Liver (tissue), 9 donors: ENCODE results near the gene SV2B. TPM values are rescaled to one million over a fixed set of nuclear protein-coding genes. Genes with fewer than 3 reads are reported as not detected.

Experiments used
- DNase-seq: peaks from one replicate; pipeline ENCODE4 v3.0.0-alpha.2; 2017; ENCODE audit warnings: low spot score
- H3K27ac ChIP-seq, 2 donors: one replicate each; pipeline ENCODE4 v1.7.0; 2013; ENCODE audit warnings: inconsistent platforms in 2 of 2, low read length in 2 of 2, control low read depth in 1 of 2, low read depth in 1 of 2, mild to moderate bottlenecking in 1 of 2
- H3K27me3 ChIP-seq, 4 donors: one replicate each; pipeline versions ENCODE4 v1.6.1 to v1.7.0; 2013; ENCODE audit warnings: low read length in 3 of 4, inconsistent platforms in 1 of 4, mild to moderate bottlenecking in 1 of 4, moderate library complexity in 1 of 4; ENCODE audit not compliant: control insufficient read depth in 4 of 4, insufficient read depth in 4 of 4
- H3K36me3 ChIP-seq, 4 donors: one replicate each; pipeline versions ENCODE4 v1.6.1 to v1.7.0; 2013; ENCODE audit warnings: low read length in 3 of 4, mild to moderate bottlenecking in 3 of 4, low read depth in 1 of 4, moderate library complexity in 1 of 4; ENCODE audit not compliant: control insufficient read depth in 4 of 4, insufficient read depth in 3 of 4
- H3K4me1 ChIP-seq, 4 donors: one replicate each; pipeline versions ENCODE4 v1.6.1 to v1.7.0; 2013; ENCODE audit warnings: low read length in 3 of 4, mild to moderate bottlenecking in 3 of 4, moderate library complexity in 1 of 4; ENCODE audit not compliant: control insufficient read depth in 4 of 4, insufficient read depth in 4 of 4
- H3K4me3 ChIP-seq, 3 donors: one replicate each; pipeline versions ENCODE4 v1.6.1 to v1.7.0; 2013; ENCODE audit warnings: low read length in 3 of 3, control low read depth in 1 of 3, low read depth in 1 of 3, mild to moderate bottlenecking in 1 of 3
- H3K9ac ChIP-seq, 2 donors: one replicate each; pipeline ENCODE4 v1.7.0; 2013; ENCODE audit warnings: low read length in 2 of 2, mild to moderate bottlenecking in 2 of 2, moderate library complexity in 2 of 2, control low read depth in 1 of 2, low read depth in 1 of 2
- H3K9me3 ChIP-seq, 4 donors: one replicate each; pipeline versions ENCODE4 v1.6.1 to v1.7.0; 2013; ENCODE audit warnings: low read length in 3 of 4; ENCODE audit not compliant: control insufficient read depth in 4 of 4
- EGR1 ChIP-seq, 2 donors: IDR thresholded peaks; 2 replicates each; pipeline ENCODE4 v1.6.1; 2016 to 2018; ENCODE audit warnings: antibody characterized with exemption in 2 of 2, low read depth in 2 of 2
- FOXA1 ChIP-seq: IDR thresholded peaks from 2 replicates; pipeline ENCODE4 v1.6.1; 2016; ENCODE audit warnings: antibody characterized with exemption
- GABPA ChIP-seq, 2 donors: IDR thresholded peaks in 1 of 2; conservative IDR thresholded peaks in 1 of 2; 2 replicates each; pipeline ENCODE4 v1.6.1; 2016; ENCODE audit warnings: antibody characterized with exemption in 2 of 2, mild to moderate bottlenecking in 1 of 2, moderate library complexity in 1 of 2
- NR2F2 ChIP-seq: IDR thresholded peaks from 2 replicates; pipeline ENCODE4 v1.6.1; 2016; ENCODE audit warnings: antibody characterized with exemption
- RAD21 ChIP-seq, 2 donors: IDR thresholded peaks; 2 replicates each; pipeline ENCODE4 v1.6.1; 2016; ENCODE audit warnings: antibody characterized with exemption in 2 of 2, mild to moderate bottlenecking in 2 of 2
- RXRA ChIP-seq, 2 donors: IDR thresholded peaks; 2 replicates each; pipeline ENCODE4 v1.6.1; 2017 to 2018; ENCODE audit warnings: antibody characterized with exemption in 2 of 2, mild to moderate bottlenecking in 1 of 2
- SP1 ChIP-seq: IDR thresholded peaks from 2 replicates; pipeline ENCODE4 v1.6.1; 2018; ENCODE audit warnings: antibody characterized with exemption, mild to moderate bottlenecking
- TAF1 ChIP-seq: conservative IDR thresholded peaks from 2 replicates; pipeline ENCODE4 v1.6.1; 2016; ENCODE audit warnings: antibody characterized with exemption, mild to moderate bottlenecking
- WGBS: extraction: QIAGEN DNeasy Blood & Tissue Kit; methylation state at CpG from one replicate; pipeline ENCODE4 v1.1.7; 2013; 5-methylcytosine and 5-hydroxymethylcytosine counted together
- polyA plus RNA-seq, 2 donors: library from polyadenylated mRNA; stranded (reverse) in 1 of 2; unstranded in 1 of 2; fragments of 200-250 nt in 1 of 2; fragments of >200 nt in 1 of 2; fragmentation: Nextera tagmentation in 1 of 2; extraction: Ambion mirVana in 1 of 2; gene quantifications; one replicate each; pipeline versions ENCODE4 v1.2.1 to v1.2.3, GENCODE V29; 2013 to 2015
- total RNA-seq, 2 donors: library from RNA; depleted of rRNA; stranded (reverse); fragments of >200 nt; gene quantifications; one replicate each; pipeline ENCODE4 v1.2.3, GENCODE V29; 2014
- TF ChIP-seq, protein P1 (sequence below): IDR thresholded peaks from 2 replicates; pipeline ENCODE4 v1.6.1; 2016; ENCODE audit warnings: antibody characterized with exemption
- TF ChIP-seq, protein P2 (sequence below): IDR thresholded peaks from 2 replicates; pipeline ENCODE4 v1.6.1; 2016; ENCODE audit warnings: antibody characterized with exemption
- TF ChIP-seq, protein P3 (sequence below): IDR thresholded peaks from 2 replicates; pipeline ENCODE4 v1.6.1; 2016; ENCODE audit warnings: antibody characterized with exemption, mild to moderate bottlenecking
- donor health status: healthy.
- donor health status: healthy.
- donor health status: healthy.
- donor health status: healthy.
- donor health status: healthy.

Gene SV2B
- total and polyA plus RNA-seq, 4 donors = 0.08 to 0.16 (median 0.09) TPM; not detected in 1

DNA sequence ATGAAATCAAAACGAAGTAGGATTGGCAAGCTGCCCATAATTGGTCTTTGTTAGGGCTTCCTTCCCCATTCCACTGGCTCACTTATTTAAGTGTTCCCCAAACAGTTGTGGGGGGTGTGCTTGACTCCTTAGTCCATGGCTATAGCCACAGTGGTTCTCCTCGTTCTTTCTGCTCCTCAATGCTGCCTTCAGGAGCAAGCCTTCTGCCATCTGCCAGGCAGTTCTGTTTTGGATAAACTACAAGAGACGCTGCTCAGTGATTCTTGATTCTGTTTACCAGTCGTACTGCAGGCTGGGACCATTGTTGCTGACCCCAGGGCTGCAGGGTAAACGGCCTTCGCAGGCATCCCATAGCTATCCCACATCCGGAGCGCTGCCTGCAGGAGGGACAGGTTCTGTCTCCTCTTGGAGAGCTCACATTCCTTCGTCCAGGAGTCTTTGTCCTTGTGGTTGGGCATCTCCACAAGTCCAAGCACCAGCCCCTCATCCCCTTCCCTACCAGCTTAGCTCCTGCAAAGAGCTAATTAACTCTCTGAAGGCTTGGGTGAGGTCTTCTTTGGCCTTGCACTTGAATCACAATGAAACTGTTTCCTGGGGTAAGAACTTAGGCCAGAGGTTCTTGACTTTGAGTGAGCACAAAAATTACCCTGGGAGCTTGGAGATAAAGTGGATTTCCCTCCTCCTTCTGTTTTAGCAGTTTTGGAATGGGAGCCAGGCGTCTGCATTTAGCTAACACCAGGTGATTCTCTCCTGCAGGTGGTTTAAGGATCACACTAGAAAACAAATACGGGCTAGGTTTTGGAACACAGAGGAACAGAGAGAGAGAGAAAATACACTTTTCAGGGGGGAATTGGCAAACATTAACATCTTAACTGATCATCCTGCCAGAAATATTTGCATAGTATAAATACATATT, 114.9 kb downstream of the SV2B start:
- WGBS = 70% methylated on average over 11 of the region's 11 CpGs
- Histone ChIP-seq H3K27me3 (peaks cover 0 to 12% (median 1%) of the 10 kb centered on the region in 4 donors), H3K36me3 (no peaks in the 10 kb centered on the region)

DNA sequence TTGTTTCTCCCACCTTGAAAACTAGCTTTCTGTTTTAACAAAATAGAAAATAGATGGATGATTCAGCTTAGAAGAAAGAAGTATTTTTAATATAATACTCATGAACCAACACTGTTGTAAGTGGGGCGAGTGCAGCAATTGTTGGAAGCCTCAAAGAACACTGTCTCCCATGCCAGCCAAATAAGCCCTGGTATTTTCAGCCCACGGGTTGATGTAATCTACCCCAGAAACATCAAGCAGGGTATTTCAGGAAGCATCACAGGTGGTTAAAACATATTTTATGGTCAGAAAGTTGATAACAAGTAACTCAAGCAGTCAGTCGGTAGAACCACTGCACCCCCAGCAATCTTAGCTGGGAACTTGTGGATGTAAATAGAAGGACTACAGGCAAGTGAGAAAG, 115.9 kb downstream of the SV2B start:
- Histone ChIP-seq H3K36me3 (no peaks in the 10 kb centered on the region), H3K9me3 (peaks cover 0 to 2% (median 0%) of the 10 kb centered on the region in 4 donors), H3K27me3 (peaks cover 0 to 8% (median 0%) of the 10 kb centered on the region in 4 donors), H3K4me3 (no peak overlapping the region), H3K9ac (no peak overlapping the region), H3K27ac (no peak overlapping the region), H3K4me1 (no peaks in the 10 kb centered on the region)
- DNase-seq = no peak
- WGBS = 82% methylated on average over 3 of the region's 3 CpGs
- TF ChIP-seq TAF1 (no peak), RXRA (IDR thresholded peaks at IDR 0.05) (no peak), FOXA1 (no peak), EGR1 (IDR thresholded peaks at IDR 0.05; ENCODE audit: low read depth in 2 of 2) (no peak), NR2F2 (no peak), GABPA (IDR thresholded peaks at IDR 0.05 in 1 of 2, conservative IDR thresholded peaks at IDR 0.05 in 1 of 2) (no peak)
- TF ChIP-seq, protein P1, sequence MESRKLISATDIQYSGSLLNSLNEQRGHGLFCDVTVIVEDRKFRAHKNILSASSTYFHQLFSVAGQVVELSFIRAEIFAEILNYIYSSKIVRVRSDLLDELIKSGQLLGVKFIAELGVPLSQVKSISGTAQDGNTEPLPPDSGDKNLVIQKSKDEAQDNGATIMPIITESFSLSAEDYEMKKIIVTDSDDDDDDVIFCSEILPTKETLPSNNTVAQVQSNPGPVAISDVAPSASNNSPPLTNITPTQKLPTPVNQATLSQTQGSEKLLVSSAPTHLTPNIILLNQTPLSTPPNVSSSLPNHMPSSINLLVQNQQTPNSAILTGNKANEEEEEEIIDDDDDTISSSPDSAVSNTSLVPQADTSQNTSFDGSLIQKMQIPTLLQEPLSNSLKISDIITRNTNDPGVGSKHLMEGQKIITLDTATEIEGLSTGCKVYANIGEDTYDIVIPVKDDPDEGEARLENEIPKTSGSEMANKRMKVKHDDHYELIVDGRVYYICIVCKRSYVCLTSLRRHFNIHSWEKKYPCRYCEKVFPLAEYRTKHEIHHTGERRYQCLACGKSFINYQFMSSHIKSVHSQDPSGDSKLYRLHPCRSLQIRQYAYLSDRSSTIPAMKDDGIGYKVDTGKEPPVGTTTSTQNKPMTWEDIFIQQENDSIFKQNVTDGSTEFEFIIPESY = no peak

More for the DNA sequence above, 114.9 kb downstream of the SV2B start:
- TF ChIP-seq, protein P2, sequence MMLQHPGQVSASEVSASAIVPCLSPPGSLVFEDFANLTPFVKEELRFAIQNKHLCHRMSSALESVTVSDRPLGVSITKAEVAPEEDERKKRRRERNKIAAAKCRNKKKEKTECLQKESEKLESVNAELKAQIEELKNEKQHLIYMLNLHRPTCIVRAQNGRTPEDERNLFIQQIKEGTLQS = no peak
- no peak for TF ChIP-seq SP1
- TF ChIP-seq, protein P1 = no peak
- TF ChIP-seq RAD21 (IDR thresholded peaks at IDR 0.05) = no peak
- no peak for TF ChIP-seq NR2F2
- TF ChIP-seq, protein P3, sequence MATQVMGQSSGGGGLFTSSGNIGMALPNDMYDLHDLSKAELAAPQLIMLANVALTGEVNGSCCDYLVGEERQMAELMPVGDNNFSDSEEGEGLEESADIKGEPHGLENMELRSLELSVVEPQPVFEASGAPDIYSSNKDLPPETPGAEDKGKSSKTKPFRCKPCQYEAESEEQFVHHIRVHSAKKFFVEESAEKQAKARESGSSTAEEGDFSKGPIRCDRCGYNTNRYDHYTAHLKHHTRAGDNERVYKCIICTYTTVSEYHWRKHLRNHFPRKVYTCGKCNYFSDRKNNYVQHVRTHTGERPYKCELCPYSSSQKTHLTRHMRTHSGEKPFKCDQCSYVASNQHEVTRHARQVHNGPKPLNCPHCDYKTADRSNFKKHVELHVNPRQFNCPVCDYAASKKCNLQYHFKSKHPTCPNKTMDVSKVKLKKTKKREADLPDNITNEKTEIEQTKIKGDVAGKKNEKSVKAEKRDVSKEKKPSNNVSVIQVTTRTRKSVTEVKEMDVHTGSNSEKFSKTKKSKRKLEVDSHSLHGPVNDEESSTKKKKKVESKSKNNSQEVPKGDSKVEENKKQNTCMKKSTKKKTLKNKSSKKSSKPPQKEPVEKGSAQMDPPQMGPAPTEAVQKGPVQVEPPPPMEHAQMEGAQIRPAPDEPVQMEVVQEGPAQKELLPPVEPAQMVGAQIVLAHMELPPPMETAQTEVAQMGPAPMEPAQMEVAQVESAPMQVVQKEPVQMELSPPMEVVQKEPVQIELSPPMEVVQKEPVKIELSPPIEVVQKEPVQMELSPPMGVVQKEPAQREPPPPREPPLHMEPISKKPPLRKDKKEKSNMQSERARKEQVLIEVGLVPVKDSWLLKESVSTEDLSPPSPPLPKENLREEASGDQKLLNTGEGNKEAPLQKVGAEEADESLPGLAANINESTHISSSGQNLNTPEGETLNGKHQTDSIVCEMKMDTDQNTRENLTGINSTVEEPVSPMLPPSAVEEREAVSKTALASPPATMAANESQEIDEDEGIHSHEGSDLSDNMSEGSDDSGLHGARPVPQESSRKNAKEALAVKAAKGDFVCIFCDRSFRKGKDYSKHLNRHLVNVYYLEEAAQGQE = no peak
- no peak for TF ChIP-seq FOXA1
- no peak for TF ChIP-seq TAF1
- Histone ChIP-seq H3K9me3 (peaks cover 0 to 2% (median 0%) of the 10 kb centered on the region in 4 donors), H3K9ac (no peak overlapping the region), H3K4me1 (no peaks in the 10 kb centered on the region), H3K4me3 (no peak overlapping the region), H3K27ac (no peak overlapping the region)
- DNase-seq = no peak
